DOHH2 (cell line): ENCODE results near the gene SRC.
"Not testable (repeated sequence)": the region's sequence is repeated elsewhere in the genome, so short reads cannot be mapped to it uniquely, and the experiment has no call there.

Source experiments
- H3F3A ChIP-seq: fragments of 200-600 bp; sonication (generic), shearing (Covaris generic); 2 replicates; pipeline ENCODE4 v1.6.0; 2016; ENCODE audit warnings: antibody characterized with exemption, mild to moderate bottlenecking; ENCODE audit not compliant: control insufficient read depth, insufficient read depth
- H3K27ac ChIP-seq: fragments of 200-600 bp; sonication (generic); 2 replicates; pipeline ENCODE4 v1.5.1; 2014; ENCODE audit warnings: low read depth, mild to moderate bottlenecking, low read length, moderate library complexity
- H3K27me3 ChIP-seq: fragments of 200-600 bp; sonication (generic); 2 replicates; pipeline ENCODE4 v1.6.1; 2014; ENCODE audit warnings: mild to moderate bottlenecking, low read length, mixed read lengths; ENCODE audit not compliant: control insufficient read depth
- H3K36me3 ChIP-seq: fragments of 200-600 bp; sonication (generic); 2 replicates; pipeline ENCODE4 v1.6.1; 2014; ENCODE audit warnings: mild to moderate bottlenecking, low read length, moderate library complexity, mixed read lengths; ENCODE audit not compliant: control insufficient read depth
- H3K4me1 ChIP-seq: fragments of 200-600 bp; sonication (generic); 2 replicates; pipeline ENCODE4 v1.6.1; 2014; ENCODE audit warnings: mild to moderate bottlenecking, low read length, mixed read lengths; ENCODE audit not compliant: control insufficient read depth
- H3K4me2 ChIP-seq: fragments of 200-600 bp; sonication (generic); 2 replicates; pipeline ENCODE4 v1.6.0; 2014; ENCODE audit warnings: mild to moderate bottlenecking, low read length, moderate library complexity
- H3K4me3 ChIP-seq: fragments of 200-600 bp; sonication (generic); 2 replicates; pipeline ENCODE4 v1.5.1; 2014; ENCODE audit warnings: mild to moderate bottlenecking, low read length, mixed read lengths
- H3K79me2 ChIP-seq: fragments of 200-600 bp; sonication (generic); 2 replicates; pipeline ENCODE4 v1.6.1; 2014; ENCODE audit warnings: mild to moderate bottlenecking, low read length, mixed read lengths; ENCODE audit not compliant: control insufficient read depth
- H3K9me2 ChIP-seq: fragments of 200-600 bp; sonication (generic); replicated peaks from 2 replicates; pipeline ENCODE4 v1.6.1; 2014; ENCODE audit warnings: mild to moderate bottlenecking, low read length, mixed read lengths; ENCODE audit not compliant: control insufficient read depth
- H3K9me3 ChIP-seq: fragments of 200-600 bp; sonication (generic); 2 replicates; pipeline ENCODE4 v1.6.1; 2014; ENCODE audit warnings: antibody characterized with exemption, low read length, mixed read lengths; ENCODE audit not compliant: control insufficient read depth, insufficient read depth
- H4K20me1 ChIP-seq: fragments of 200-600 bp; sonication (generic); 2 replicates; pipeline ENCODE4 v1.6.0; 2014; ENCODE audit warnings: low read depth, mild to moderate bottlenecking, antibody characterized with exemption, low read length, moderate library complexity; ENCODE audit not compliant: control insufficient read depth, insufficient read depth
- CTCF ChIP-seq: fragments of 200-600 bp; sonication (generic); IDR thresholded peaks from one replicate; pipeline ENCODE4 v1.5.1; 2014; ENCODE audit warnings: antibody characterized with exemption, mild to moderate bottlenecking, low read depth, low read length; ENCODE audit not compliant: poor library complexity, severe bottlenecking
- EZH2phosphoT487 ChIP-seq: fragments of 200-600 bp; sonication (generic); IDR thresholded peaks from 2 replicates; pipeline ENCODE4 v1.6.1; 2017; ENCODE audit warnings: borderline replicate concordance, mild to moderate bottlenecking, antibody characterized with exemption, low read length, moderate library complexity, mixed read lengths

The SRC gene

GRCh38 chr20:37366743-37367142 is 20.8 kb downstream of the SRC start:
- H3K9me3 ChIP-seq = no peaks in the 10 kb centered on the region
- no peaks in the 10 kb centered on the region for H3K9me2 ChIP-seq
- TF ChIP-seq EZH2phosphoT487 = no peak
- TF ChIP-seq CTCF = no peak
- no peaks in the 10 kb centered on the region for H3K36me3 ChIP-seq
- H3K4me2 ChIP-seq = peak overlapping the region; percentile 60
- 0 out of 2 replicates have a peak overlapping the region, but pooled peaks have one; percentile 18 for H3K27ac ChIP-seq
- no peaks in the 10 kb centered on the region for H4K20me1 ChIP-seq
- peaks cover 11% of the 10 kb centered on the region for H3K27me3 ChIP-seq
- H3K4me3 ChIP-seq = peak overlapping the region; percentile 49
- H3K79me2 ChIP-seq = no peaks in the 10 kb centered on the region
- peaks cover 12% of the 10 kb centered on the region for H3F3A ChIP-seq
- peaks cover 22% of the 10 kb centered on the region for H3K4me1 ChIP-seq

GRCh38 chr20:37369846-37370245 is 23.9 kb downstream of the SRC start:
- Histone ChIP-seq H3K27ac (no peak overlapping the region), H3K27me3 (peaks cover 10% of the 10 kb centered on the region), H3K4me3 (no peak overlapping the region), H3K4me1 (peaks cover 25% of the 10 kb centered on the region), H3K4me2 (no peak overlapping the region), H3K36me3 (no peaks in the 10 kb centered on the region), H4K20me1 (no peaks in the 10 kb centered on the region), H3K9me3 (no peaks in the 10 kb centered on the region), H3K79me2 (no peaks in the 10 kb centered on the region), H3F3A (peaks cover 12% of the 10 kb centered on the region), H3K9me2 (no peaks in the 10 kb centered on the region)
- no peak for TF ChIP-seq EZH2phosphoT487
- no peak for TF ChIP-seq CTCF

GRCh38 chr20:37371845-37372244 is 25.9 kb downstream of the SRC start:
- H3K9me2 ChIP-seq, H3K4me2 ChIP-seq, H3K36me3 ChIP-seq, H3K27ac ChIP-seq, H3K27me3 ChIP-seq, H3F3A ChIP-seq, H4K20me1 ChIP-seq, H3K79me2 ChIP-seq, H3K4me3 ChIP-seq, H3K9me3 ChIP-seq: not testable (repeated sequence)
- peaks cover 15% of the 10 kb centered on the region for H3K4me1 ChIP-seq

- Histone ChIP-seq H4K20me1 (no peaks in the 10 kb centered on the region), H3K36me3 (no peaks in the 10 kb centered on the region), H3K27ac (no peak overlapping the region), H3K27me3 (peaks cover 10% of the 10 kb centered on the region; the same call in 1 of the 2 replicates), H3F3A (no peaks in the 10 kb centered on the region), H3K4me2 (no peak overlapping the region), H3K4me3 (no peak overlapping the region), H3K9me2 (no peaks in the 10 kb centered on the region), H3K79me2 (no peaks in the 10 kb centered on the region), H3K4me1 (peaks cover 9% of the 10 kb centered on the region), H3K9me3 (no peaks in the 10 kb centered on the region)
- TF ChIP-seq CTCF = no peak
- TF ChIP-seq EZH2phosphoT487 = no peak
Observed at GRCh38 chr20:37372441-37372840, 26.5 kb downstream of the SRC start.
